Gastrocnemius medialis (tissue), 4 donors: ENCODE data around the gene SLC25A25. TPM values are rescaled to one million over a fixed set of nuclear protein-coding genes. Genes with fewer than 3 reads are reported as not detected.
"Not testable (repeated sequence)": the region's sequence is repeated elsewhere in the genome, so short reads cannot be mapped to it uniquely, and the experiment has no call there.

Experiments used
- ATAC-seq, 2 donors: fragments of 150-250 bp; one replicate each; pipeline ENCODE4 v1.9.1; 2016
- DNase-seq, 2 donors: peaks; one replicate each; pipeline ENCODE4 v3.0.0-alpha.2; 2019
- H3K27ac ChIP-seq, 4 donors: fragments of 200-600 bp; sonication (generic); 1 replicate in 1 of 4; 2 replicates in 3 of 4; pipeline ENCODE4 v1.5.1; 2016 to 2018; ENCODE audit warnings: mild to moderate bottlenecking in 2 of 4, moderate library complexity in 1 of 4
- H3K27me3 ChIP-seq, 3 donors: fragments of 200-600 bp; sonication (generic) in 2 of 3; 1 replicate in 1 of 3; 2 replicates in 2 of 3; pipeline versions ENCODE4 v1.5.1 to v1.6.0; 2016 to 2019; ENCODE audit warnings: mild to moderate bottlenecking in 1 of 3, moderate library complexity in 1 of 3
- H3K36me3 ChIP-seq, 2 donors: fragments of 200-600 bp; sonication (generic) in 1 of 2; one replicate each; pipeline ENCODE4 v1.5.1; 2017 to 2018
- H3K4me1 ChIP-seq, 2 donors: fragments of 200-600 bp; sonication (generic) in 1 of 2; one replicate each; pipeline ENCODE4 v1.5.1; 2016 to 2017; ENCODE audit warnings: mild to moderate bottlenecking in 2 of 2
- H3K4me3 ChIP-seq, 4 donors: fragments of 200-600 bp; sonication (generic) in 3 of 4; 1 replicate in 1 of 4; 2 replicates in 3 of 4; pipeline ENCODE4 v1.5.1; 2016 to 2019; ENCODE audit warnings: mild to moderate bottlenecking in 2 of 4
- H3K9me3 ChIP-seq, 3 donors: fragments of 200-600 bp; sonication (generic) in 2 of 3; 1 replicate in 1 of 3; 2 replicates in 2 of 3; pipeline ENCODE4 v1.5.1; 2016 to 2019
- POLR2A ChIP-seq, 2 donors: fragments of 450-650 bp; IDR thresholded peaks; one replicate each; pipeline ENCODE4 v1.6.1; 2017; ENCODE audit warnings: antibody characterized with exemption in 2 of 2, mild to moderate bottlenecking in 2 of 2, moderate library complexity in 2 of 2
- in situ Hi-C, 4 donors: fragments of 200-750 bp; cut with MboI; loops; one replicate each; pipeline versions ENCODE4 v1.15.0 to v1.8.0; 2017; ENCODE audit warnings: low sequenced_read_pairs in 4 of 4
- intact Hi-C: fragments of 100-400 bp; cut with DNase I; formaldehyde crosslinking; loops from one replicate; pipeline ENCODE4 v1.15.1; 2023; ENCODE audit warnings: low total_unique reads
- total RNA-seq, 4 donors: library from RNA; depleted of rRNA; stranded (reverse); fragments of >200 nt; gene quantifications; one replicate each; pipeline versions ENCODE4 v1.1.0 to v1.2.3, GENCODE V29; 2016
- TF ChIP-seq, protein P1 (sequence below), 5 experiments: fragments of 450-650 bp in 3 of 5; fragments of 200-600 bp in 2 of 5; sonication (generic) in 2 of 5; IDR thresholded peaks in 4 of 5; conservative IDR thresholded peaks in 1 of 5; 1 replicate in 4 of 5; 2 replicates in 1 of 5; pipeline ENCODE4 v1.5.1; 2016 to 2019; ENCODE audit warnings: antibody characterized with exemption in 5 of 5, mild to moderate bottlenecking in 3 of 5, moderate library complexity in 3 of 5

SLC25A25 gene
- total RNA-seq, 4 donors from 2014 or later: 26.9 to 98.7 (median 46.0) TPM

GRCh38 chr9:128042043-128042442 is 26.0 kb upstream of the SLC25A25 start:
- intact Hi-C loops: no loop called here
- no peaks in the 10 kb centered on the region for H3K9me3 ChIP-seq
- in situ Hi-C loops: no loop called here

GRCh38 chr9:128043467-128043868 is 24.6 kb upstream of the SLC25A25 start:
- intact Hi-C loops (no loop called here), in situ Hi-C loops (no loop called here)
- DNase-seq (peak in 1 of 2 donors; percentile 33), ATAC-seq (peak; percentile 46 to 68)
- peak overlapping the region; percentile 19 to 46 (median 33) for H3K27ac ChIP-seq
- H3K4me1 ChIP-seq: peaks cover 7 to 8% of the 10 kb centered on the region in 2 donors
- no peaks in the 10 kb centered on the region for H3K36me3 ChIP-seq
- no peak overlapping the region for H3K4me3 ChIP-seq
- no peaks in the 10 kb centered on the region for H3K9me3 ChIP-seq
- TF ChIP-seq POLR2A (IDR thresholded peaks at IDR 0.05): no peak
- TF ChIP-seq, protein P1, sequence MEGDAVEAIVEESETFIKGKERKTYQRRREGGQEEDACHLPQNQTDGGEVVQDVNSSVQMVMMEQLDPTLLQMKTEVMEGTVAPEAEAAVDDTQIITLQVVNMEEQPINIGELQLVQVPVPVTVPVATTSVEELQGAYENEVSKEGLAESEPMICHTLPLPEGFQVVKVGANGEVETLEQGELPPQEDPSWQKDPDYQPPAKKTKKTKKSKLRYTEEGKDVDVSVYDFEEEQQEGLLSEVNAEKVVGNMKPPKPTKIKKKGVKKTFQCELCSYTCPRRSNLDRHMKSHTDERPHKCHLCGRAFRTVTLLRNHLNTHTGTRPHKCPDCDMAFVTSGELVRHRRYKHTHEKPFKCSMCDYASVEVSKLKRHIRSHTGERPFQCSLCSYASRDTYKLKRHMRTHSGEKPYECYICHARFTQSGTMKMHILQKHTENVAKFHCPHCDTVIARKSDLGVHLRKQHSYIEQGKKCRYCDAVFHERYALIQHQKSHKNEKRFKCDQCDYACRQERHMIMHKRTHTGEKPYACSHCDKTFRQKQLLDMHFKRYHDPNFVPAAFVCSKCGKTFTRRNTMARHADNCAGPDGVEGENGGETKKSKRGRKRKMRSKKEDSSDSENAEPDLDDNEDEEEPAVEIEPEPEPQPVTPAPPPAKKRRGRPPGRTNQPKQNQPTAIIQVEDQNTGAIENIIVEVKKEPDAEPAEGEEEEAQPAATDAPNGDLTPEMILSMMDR (IDR thresholded peaks at IDR 0.05 in 4 of 5, conservative IDR thresholded peaks at IDR 0.05 in 1 of 5): no peak
- H3K27me3 ChIP-seq: no peaks in the 10 kb centered on the region

More at GRCh38 chr9:128042043-128042442, 26.0 kb upstream of the SLC25A25 start:
- H3K4me1 ChIP-seq: peaks cover 7 to 8% of the 10 kb centered on the region in 2 donors
- no peaks in the 10 kb centered on the region for H3K36me3 ChIP-seq
- ATAC-seq: no peak
- TF ChIP-seq, protein P1 (IDR thresholded peaks at IDR 0.05 in 4 of 5, conservative IDR thresholded peaks at IDR 0.05 in 1 of 5): no peak
- TF ChIP-seq POLR2A (IDR thresholded peaks at IDR 0.05): no peak
- H3K27me3 ChIP-seq: no peaks in the 10 kb centered on the region
- no peak for DNase-seq
- H3K27ac ChIP-seq: no peak overlapping the region
- no peak overlapping the region for H3K4me3 ChIP-seq

DNA sequence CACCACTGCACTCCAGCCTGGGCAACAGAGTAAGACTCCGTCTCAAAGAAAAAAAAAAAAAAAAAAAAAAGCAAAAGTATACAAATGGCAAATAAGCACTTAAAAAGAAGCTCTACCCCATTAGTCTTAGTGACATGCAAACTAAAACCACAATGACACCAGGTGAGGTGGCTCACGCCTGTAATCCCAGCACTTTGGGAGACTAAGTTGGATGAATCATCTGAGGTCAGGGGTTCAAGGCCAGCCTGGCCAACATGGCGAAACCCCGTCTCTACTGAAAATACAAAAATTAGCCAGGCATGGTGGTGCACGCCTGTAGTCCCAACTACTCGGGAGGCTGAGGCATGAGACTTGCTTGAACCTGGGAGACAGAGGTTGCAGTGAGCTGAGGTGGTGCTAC is 22.6 kb upstream of the SLC25A25 start:
- H3K27ac ChIP-seq, H3K27me3 ChIP-seq, ATAC-seq, H3K9me3 ChIP-seq, in situ Hi-C loops, H3K36me3 ChIP-seq, H3K4me3 ChIP-seq, intact Hi-C loops, DNase-seq: not testable (repeated sequence)
- H3K4me1 ChIP-seq: peaks cover 13 to 16% of the 10 kb centered on the region in 2 donors

DNA sequence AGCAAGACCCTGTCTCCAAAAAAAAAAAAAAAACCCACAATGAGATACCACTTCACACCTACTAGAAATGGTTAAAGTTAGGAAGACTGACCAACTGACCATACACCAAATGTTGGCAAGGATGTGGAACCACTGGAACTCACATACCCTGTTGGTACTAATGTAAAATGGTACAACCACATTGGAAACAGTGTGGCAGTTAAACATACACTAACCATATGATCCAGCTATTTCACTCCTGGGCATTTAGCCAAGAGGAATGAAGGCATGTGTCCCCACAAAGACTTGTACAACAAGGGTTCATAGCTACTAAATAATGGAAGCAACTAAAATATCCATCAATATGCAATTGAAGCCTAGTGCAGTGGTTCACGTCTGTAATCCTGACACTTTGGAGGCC is 22.2 kb upstream of the SLC25A25 start:
- Histone ChIP-seq H3K4me1 (peaks cover 16 to 20% of the 10 kb centered on the region in 2 donors), H3K27ac (no peak overlapping the region), H3K27me3 (no peaks in the 10 kb centered on the region), H3K36me3 (no peaks in the 10 kb centered on the region), H3K4me3 (no peak overlapping the region), H3K9me3 (no peaks in the 10 kb centered on the region)
- intact Hi-C loops (no loop called here), in situ Hi-C loops (no loop called here)
- TF ChIP-seq POLR2A (IDR thresholded peaks at IDR 0.05): no peak
- TF ChIP-seq, protein P1 (IDR thresholded peaks at IDR 0.05 in 4 of 5, conservative IDR thresholded peaks at IDR 0.05 in 1 of 5): no peak
- no peak for ATAC-seq
- no peak for DNase-seq

GRCh38 chr9:128047231-128047630 is 20.8 kb upstream of the SLC25A25 start:
- DNase-seq: no peak
- H3K36me3 ChIP-seq: no peaks in the 10 kb centered on the region
- H3K4me3 ChIP-seq: no peak overlapping the region
- no peak for TF ChIP-seq POLR2A (IDR thresholded peaks at IDR 0.05)
- TF ChIP-seq, protein P1 (IDR thresholded peaks at IDR 0.05 in 4 of 5, conservative IDR thresholded peaks at IDR 0.05 in 1 of 5): no peak
- in situ Hi-C loops: no loop called here
- ATAC-seq: no peak
- intact Hi-C loops: no loop called here
- peaks cover 24 to 30% of the 10 kb centered on the region in 2 donors for H3K4me1 ChIP-seq
- H3K9me3 ChIP-seq: no peaks in the 10 kb centered on the region
- no peak overlapping the region for H3K27ac ChIP-seq
- no peaks in the 10 kb centered on the region for H3K27me3 ChIP-seq
